Measurements from ENCODE around the gene JTB. TPM values are rescaled to one million over a fixed set of nuclear protein-coding genes. Genes with fewer than 3 reads are reported as not detected.
"Not testable (repeated sequence)": the region's sequence is repeated elsewhere in the genome, so short reads cannot be mapped to it uniquely, and the experiment has no call there.

The JTB gene
- total RNA-seq, 1 donor = 132 TPM

- H3K4me3 ChIP-seq (ENCODE audit: low read depth, low read length) = no peak overlapping the region
- no peak for TF ChIP-seq CTCF (IDR thresholded peaks at IDR 0.05; ENCODE audit: insufficient read depth, low read length)
- no peak for DNase-seq (ENCODE audit: low read depth)
These were observed 10.1 kb upstream of the JTB start for GRCh38 chr1:153987621-153988020.

DNA sequence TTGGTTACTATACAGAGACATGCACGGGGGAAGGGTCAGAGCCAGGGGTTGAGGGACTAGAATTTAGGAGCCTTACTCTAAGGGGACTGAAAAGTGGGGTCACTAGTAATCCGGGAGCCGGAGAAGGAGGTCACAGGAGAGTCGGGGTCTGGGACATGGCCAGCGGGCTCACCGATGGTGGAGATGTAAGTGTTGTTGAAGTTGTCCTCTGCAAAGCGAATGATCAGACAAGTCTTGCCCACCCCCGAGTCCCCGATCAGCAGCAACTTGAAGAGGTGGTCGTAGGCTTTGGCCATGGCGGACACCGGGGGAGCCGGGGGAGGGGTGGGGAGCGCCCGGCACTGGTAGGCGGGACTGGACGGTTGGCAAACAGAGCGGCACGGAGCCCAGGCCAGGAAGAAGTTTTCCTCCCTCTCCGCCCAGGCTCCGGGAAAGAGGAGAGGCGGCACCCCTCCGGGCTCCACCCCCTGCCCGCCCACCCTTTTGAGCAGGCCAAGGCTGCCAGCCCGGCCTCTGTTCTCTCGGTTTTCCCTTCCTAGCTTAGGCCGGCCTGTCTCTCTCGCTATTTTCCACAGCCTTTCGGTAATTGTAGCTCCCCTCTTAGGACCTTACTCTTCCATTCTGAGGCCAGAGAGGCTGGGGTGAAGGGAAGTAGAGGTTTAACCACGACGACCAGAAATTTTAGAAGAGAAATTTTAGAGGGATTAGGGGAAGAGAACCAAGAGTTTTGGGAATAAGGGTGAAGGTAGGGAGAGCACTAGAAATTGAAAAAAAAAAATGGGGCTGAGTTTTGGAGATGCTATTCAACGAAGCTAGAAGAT lies 8.7 kb upstream of the JTB start, which contains the start of gene RAB13:
Gene RAB13, minus strand, starts transcription at position 399 of the 821 bp plus-strand sequence. Its CDS starts 103 bp downstream, at position 296.
- peak within 1 kb of the TSS; percentile 96 for H3K4me3 ChIP-seq (ENCODE audit: low read depth, low read length)
- no peak for TF ChIP-seq CTCF (IDR thresholded peaks at IDR 0.05; ENCODE audit: insufficient read depth, low read length)
- DNase-seq (ENCODE audit: low read depth) = peak; percentile 85

DNA sequence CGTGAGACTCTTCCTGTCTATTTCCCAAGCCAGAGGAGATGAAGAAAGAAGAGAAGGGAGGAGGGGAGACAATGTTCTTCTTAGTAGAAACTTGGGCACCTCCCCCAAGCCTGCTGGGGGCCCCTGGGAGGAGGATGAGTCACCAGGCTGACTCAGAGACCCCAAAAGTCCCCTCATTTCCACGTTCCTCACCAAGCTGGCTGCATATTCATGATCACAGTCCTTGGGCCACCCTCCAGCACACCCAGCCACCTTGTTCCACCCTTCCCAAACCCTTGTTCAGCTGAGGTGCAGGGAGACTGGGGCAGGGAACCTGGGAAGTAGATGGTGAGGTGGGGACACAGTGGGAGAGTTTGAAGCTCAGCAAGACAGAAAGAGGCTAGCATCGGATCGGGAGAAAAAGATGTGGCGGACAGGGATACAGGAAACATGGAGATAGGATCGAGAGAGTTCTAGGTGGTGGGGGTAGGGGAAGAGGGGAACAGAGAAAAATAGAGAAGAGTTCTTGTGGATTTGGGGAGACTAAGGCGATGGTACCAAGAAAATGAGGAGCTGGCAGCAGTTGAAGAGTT lies 8.0 kb upstream of the JTB start:
- TF ChIP-seq CTCF (IDR thresholded peaks at IDR 0.05; ENCODE audit: insufficient read depth, low read length) = no peak
- H3K4me3 ChIP-seq (ENCODE audit: low read depth, low read length) = peak overlapping the region; percentile 96
- peak; percentile 70 for DNase-seq (ENCODE audit: low read depth)

DNA sequence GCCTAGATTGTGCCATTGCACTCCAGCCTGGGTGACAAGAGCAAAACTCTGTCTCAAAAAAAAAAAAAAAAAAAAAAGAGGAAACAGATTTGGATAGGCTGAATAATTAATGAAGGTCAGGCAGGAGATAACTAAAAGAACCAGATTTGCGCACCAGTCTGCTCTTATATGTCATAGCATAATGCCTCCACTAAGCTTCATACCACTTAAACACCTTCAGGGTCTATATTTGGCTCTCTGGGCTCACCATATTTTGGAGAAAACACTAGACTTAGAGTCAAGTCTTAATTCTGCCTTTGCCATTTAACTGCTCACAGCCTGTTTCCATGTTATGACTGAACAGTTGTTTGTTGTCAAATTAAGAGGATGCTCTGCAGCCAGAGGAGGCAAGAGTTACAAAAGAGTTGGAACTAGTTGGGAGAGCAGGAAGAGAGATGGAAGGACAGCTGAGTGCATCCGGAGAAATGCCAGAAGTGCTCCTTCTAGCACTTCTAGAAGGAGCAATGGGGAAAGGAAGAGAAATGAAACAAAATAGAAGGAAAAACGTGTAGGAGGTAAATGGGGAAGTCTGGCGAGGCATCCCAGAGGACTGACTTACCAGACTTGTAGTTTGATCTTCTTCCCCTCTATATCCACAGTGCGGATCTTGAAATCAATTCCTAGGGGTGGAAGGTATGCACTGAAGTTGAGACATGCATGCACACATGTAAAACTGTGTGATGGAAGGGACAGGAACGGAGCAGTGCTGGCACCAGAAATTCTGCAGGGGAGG lies 6.8 kb upstream of the JTB start:
- no peak for DNase-seq (ENCODE audit: low read depth)
- peak overlapping the region; percentile 96 for H3K4me3 ChIP-seq (ENCODE audit: low read depth, low read length)
- TF ChIP-seq CTCF (IDR thresholded peaks at IDR 0.05; ENCODE audit: insufficient read depth, low read length) = no peak

DNA sequence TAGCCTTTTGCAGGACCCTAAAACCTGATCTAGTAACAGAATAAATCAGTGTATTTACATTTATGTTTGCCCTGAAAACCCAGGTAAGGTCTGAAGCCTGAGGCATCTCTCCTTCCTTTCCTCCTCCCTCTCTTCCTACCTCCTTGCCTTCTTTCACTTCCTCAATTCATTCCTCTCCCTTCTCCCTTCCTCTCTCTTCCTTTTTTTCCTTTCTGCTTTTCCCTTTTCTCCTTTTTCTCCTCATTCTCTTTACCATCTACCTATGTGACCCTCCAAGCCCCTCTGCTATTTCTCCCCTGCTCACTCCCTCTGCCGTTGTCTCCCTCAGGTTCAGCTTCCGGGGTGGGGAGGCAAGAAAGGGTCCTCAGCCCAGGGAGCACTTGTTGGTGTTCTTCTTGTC lies 4.3 kb upstream of the JTB start:
- DNase-seq (ENCODE audit: low read depth) = not testable (repeated sequence)

GRCh38 chr1:153979091-153979490 lies 1.6 kb upstream of the JTB start:
- H3K4me3 ChIP-seq (ENCODE audit: low read depth, low read length); DNase-seq (ENCODE audit: low read depth): not testable (repeated sequence)

More for the DNA sequence above, 4.3 kb upstream of the JTB start:
- not testable (repeated sequence) for H3K4me3 ChIP-seq (ENCODE audit: low read depth, low read length)

GRCh38 chr1:153978274-153978909 lies 918 bp upstream of the JTB start:
- no peak for TF ChIP-seq CTCF (IDR thresholded peaks at IDR 0.05; ENCODE audit: insufficient read depth, low read length)
- H3K4me3 ChIP-seq (ENCODE audit: low read depth, low read length) = peak overlapping the region; percentile 98
- DNase-seq (ENCODE audit: low read depth) = no peak

Data from fibroblast of the aortic adventitia (primary cell).